GM19240 (cell line): ENCODE measurements around the gene SGF29.
"Not testable (repeated sequence)": the region's sequence is repeated elsewhere in the genome, so short reads cannot be mapped to it uniquely, and the experiment has no call there.

Experiments used
- DNase-seq: peaks from one replicate; pipeline ENCODE4 v3.0.0; 2011; ENCODE audit warnings: low spot score; ENCODE audit not compliant: insufficient read length

SGF29 gene

GRCh38 chr16:28609631-28610594 lies 56.2 kb downstream of the SGF29 start, which contains the start of gene SULT1A1:
SULT1A1 (minus strand) TSS chr16:28610044; CDS start chr16:28608855, 1,189 bp downstream.
- DNase-seq = no peak

GRCh38 chr16:28610595-28611191 lies 57.0 kb downstream of the SGF29 start:
- no peak for DNase-seq

GRCh38 chr16:28612359-28613280 lies 58.9 kb downstream of the SGF29 start:
- not testable (repeated sequence) for DNase-seq

- not testable (repeated sequence) for DNase-seq
These were observed 60.2 kb downstream of the SGF29 start for GRCh38 chr16:28613912-28614311.

- not testable (repeated sequence) for DNase-seq
These were observed 60.8 kb downstream of the SGF29 start for GRCh38 chr16:28614561-28614960.

GRCh38 chr16:28615486-28616223 lies 61.9 kb downstream of the SGF29 start:
- not testable (repeated sequence) for DNase-seq

GRCh38 chr16:28616224-28616577 lies 62.5 kb downstream of the SGF29 start:
- DNase-seq = not testable (repeated sequence)

- DNase-seq = no peak
These were observed 62.9 kb downstream of the SGF29 start for GRCh38 chr16:28616636-28617035.

- no peak for DNase-seq
These were observed 64.2 kb downstream of the SGF29 start for GRCh38 chr16:28617874-28618273.

- not testable (repeated sequence) for DNase-seq
These were observed 66.6 kb downstream of the SGF29 start for GRCh38 chr16:28620316-28620715.

GRCh38 chr16:28621481-28622155 lies 67.9 kb downstream of the SGF29 start:
- DNase-seq = no peak

GRCh38 chr16:28622532-28623171 lies 68.9 kb downstream of the SGF29 start:
- not testable (repeated sequence) for DNase-seq

- DNase-seq = no peak
These were observed 69.5 kb downstream of the SGF29 start for GRCh38 chr16:28623172-28623711.

- not testable (repeated sequence) for DNase-seq
These were observed 77.2 kb downstream of the SGF29 start for GRCh38 chr16:28630905-28631304.

- not testable (repeated sequence) for DNase-seq
These were observed 82.5 kb downstream of the SGF29 start for GRCh38 chr16:28636093-28636823.

GRCh38 chr16:28637765-28638164 lies 84.0 kb downstream of the SGF29 start, which contains the start of gene NPIPB8:
NPIPB8 (plus strand) TSS chr16:28638065; CDS start chr16:28638361, 296 bp downstream.
- not testable (repeated sequence) for DNase-seq

GRCh38 chr16:28638359-28638758 lies 84.6 kb downstream of the SGF29 start:
- not testable (repeated sequence) for DNase-seq

GRCh38 chr16:28639959-28640358 lies 86.2 kb downstream of the SGF29 start:
- not testable (repeated sequence) for DNase-seq
